GM19238 (cell line): ENCODE data around the gene SLC5A6.
"Not testable (repeated sequence)": the region's sequence is repeated elsewhere in the genome, so short reads cannot be mapped to it uniquely, and the experiment has no call there.

Experiments used
- DNase-seq: peaks from one replicate; pipeline ENCODE4 v3.0.0; 2011; ENCODE audit warnings: low spot score; ENCODE audit not compliant: insufficient read length

SLC5A6 gene

DNA sequence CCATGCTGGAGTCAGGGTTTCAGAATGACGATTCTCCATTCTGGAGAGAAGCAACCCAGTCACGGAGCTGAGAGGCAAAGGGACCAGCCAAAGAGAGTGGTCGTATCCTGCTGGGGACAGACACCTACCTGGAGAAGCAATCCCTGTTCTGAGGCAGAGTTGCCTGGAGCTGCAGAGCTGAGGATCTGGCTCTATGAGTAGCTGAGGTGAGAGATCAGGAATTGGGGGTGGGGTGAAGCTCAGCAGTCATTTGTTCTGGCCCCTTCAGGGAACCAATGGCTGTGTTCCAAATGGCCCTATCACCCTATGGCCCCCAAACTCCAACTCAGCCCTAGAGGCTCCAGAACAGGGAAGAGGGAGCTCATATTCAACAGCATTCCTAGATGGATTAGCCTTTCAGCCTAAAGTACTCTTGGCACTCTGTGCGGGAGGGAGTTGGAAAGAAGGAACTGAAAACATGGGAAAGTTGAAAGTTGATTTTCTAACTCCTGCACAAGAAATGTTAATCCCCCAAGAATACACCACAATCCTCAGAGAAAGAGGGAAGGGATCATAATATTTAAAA, 3.5 kb downstream of the SLC5A6 start:
- no peak for DNase-seq

DNA sequence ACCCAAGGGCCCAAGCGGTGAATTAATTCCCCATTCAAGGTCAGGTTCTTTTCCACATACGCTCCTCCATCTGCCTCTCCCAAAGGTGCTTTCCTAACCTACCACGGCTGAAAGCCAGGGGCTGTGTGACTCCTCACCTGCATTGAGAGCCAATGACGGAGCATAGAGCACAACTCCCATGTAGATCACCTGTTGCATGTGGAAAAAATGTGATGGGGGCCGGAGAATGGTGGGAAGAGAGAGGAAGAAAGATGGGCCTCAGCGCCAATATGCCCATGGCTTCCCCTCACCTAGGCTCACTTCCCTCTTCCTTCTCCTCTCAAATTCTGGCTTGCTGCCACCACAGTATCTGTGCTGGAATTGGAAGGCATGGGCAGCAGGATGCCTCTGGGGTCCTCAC, 5.7 kb downstream of the SLC5A6 start:
- no peak for DNase-seq

DNA sequence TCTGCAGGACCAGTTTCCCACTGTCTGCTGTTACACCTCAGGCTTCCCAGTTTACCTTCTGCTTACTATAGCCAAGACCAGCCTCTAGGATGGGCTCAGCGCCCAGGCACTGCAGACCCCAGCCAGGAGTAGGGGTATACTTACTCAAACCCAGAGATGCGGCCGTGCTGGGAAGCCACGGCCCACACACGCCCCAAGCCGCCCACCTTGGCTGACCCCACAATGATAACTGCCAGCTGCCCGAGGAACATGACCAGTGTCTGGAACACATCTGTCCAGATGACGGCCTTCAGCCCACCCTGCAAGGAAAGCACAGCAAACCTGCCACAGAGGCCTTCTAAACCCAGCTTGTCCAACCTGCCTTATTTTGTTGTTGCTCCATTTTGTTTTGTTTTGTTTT, 6.9 kb downstream of the SLC5A6 start:
- DNase-seq = no peak

DNA sequence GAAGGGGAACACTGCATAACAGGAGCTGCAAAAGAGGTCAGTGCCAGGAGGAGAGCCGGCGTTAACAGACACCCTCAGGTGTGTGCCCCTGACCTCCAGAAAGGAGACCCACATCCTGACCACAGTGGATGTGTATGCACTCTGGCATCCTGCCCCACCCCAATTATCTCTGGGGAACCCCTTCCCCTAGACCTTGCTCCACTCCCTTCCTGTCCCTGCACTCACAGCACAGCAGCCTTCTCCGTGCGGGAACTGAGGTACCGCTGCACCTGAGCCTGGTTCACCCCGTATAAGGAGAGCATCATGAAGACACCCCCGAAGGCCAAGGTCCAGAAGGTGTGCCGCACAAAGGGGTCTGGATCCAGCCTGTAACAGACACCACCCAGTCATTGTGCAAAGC, 7.5 kb downstream of the SLC5A6 start:
- no peak for DNase-seq

DNA sequence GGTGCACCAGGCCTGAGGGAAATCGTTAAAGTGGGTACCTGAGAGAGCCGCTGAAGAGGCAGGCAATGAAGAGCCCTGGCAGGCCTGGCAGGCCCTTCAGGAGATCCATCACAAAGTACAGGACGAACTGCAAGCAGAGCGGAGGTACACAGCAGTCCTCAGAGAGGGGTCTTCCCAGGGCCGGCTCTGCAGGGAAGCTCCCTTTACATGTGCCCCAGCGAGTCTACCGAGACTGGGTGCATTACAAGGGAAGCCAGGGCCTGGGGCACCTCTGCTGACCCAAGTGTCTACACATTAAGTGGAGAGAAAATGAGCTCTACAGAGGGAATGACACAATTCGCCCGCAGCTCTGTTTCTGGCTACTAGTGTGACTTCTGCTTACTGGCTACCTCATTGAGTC, 8.3 kb downstream of the SLC5A6 start:
- no peak for DNase-seq

DNA sequence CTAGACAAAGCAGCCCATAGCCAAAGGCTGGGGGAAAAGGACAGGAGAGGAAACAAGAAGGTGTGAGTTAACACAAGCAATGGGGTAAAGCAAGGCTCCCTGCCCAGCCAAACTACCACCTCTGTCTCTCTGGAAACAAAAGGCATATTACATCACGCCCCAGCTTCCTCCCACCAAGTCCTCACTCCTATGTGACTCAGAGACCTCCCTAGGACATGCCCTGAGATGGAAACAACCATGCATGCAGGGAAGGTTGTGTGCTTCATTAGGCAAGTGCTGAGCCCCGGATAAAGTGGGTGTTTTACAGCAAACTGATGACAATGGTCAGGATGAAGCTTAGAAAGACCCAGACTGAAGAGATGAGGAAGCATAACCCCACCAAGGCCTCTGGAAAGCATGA, 9.2 kb downstream of the SLC5A6 start:
- DNase-seq = no peak

DNA sequence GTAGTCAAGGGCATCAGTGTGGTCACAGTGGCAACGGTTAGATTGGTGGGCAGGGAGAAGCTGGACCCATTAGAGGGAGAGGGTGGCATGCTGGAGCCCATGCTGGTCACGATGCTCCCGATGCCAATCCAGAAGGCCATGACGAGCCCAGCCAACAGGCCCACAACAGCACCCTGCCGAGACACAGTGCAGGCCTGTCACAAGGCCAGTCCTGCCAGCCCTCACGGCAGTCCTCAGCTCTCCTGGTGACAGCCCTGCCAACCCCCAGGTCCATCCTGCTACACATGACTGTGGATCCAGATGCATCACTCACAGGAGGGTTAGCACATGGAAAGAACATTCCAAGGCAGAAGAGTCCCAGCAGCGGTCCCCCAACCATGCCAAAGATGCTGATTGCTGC, 10.4 kb downstream of the SLC5A6 start:
- DNase-seq = no peak

DNA sequence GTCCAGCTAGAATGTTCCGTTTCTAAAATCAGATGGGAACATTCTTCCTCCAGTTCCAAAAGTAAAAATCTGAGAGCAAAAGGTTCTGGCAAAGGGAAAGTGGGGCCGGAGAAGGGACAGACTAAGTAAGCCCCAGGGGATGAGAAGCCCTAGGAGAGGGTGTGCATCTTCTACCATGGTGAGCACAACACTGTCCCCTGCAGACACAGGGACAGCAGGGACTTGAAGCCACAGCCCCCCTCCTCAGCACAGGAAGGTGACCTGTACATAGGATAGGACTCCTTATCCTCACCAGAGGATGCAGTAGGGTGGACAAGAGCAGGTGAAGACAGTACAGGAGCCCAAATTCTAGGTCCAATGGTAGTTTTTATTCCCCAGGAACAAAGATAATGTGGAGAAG, 12.8 kb downstream of the SLC5A6 start:
- no peak for DNase-seq

DNA sequence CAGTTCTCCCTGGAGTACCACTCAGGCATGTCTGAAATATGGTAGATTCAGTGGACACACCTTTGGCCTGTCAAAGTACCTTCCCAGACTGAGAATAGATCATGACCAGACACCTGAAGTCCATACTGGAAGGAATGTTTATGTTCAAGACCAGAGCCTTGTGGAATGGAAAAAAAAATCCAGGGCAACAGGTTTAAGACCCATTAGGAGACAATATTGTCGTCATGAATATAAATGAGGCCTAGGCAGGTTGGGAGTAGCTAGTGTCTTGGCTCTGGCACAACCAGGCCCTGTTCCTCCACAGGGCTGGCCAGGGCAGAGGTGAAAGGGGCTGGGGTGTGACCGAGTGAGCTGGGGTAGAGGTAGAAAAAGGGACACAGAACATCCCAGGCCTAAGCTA, 13.4 kb downstream of the SLC5A6 start:
- no peak for DNase-seq

DNA sequence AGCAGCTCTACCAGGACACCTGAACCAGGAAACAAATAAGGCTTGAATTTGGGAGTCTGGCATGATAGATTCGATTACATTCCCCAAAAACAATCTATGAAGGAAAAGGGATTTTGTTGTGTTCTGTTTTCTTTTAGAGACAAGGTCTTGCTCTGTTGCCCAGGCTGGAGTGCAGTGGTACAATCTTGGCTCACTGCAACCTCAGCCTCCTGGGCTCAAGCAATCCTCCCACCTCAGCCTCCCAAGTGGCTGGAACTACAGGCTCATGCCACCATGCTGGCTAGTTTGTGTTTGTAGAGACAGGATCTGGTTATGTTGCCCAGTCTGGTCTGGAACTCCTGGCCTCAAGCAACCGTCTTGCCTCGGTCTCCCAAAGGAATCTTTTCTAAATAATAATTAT, 14.0 kb downstream of the SLC5A6 start:
- not testable (repeated sequence) for DNase-seq

DNA sequence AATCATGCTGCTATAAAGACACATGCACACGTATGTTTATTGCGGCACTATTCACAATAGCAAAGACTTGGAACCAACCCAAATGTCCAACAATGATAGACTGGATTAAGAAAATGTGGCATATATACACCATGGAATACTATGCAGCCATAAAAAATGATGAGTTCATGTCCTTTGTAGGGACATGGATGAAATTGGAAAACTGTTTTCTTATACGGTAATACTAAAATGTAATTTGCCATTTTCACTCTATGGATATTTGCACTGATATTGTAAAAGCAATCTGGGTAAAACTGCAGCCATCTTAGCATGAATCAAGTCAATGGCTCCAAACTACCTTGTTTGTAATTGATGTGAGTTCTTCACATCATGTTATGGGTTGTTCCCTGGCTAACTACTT, 16.3 kb downstream of the SLC5A6 start:
- not testable (repeated sequence) for DNase-seq

DNA sequence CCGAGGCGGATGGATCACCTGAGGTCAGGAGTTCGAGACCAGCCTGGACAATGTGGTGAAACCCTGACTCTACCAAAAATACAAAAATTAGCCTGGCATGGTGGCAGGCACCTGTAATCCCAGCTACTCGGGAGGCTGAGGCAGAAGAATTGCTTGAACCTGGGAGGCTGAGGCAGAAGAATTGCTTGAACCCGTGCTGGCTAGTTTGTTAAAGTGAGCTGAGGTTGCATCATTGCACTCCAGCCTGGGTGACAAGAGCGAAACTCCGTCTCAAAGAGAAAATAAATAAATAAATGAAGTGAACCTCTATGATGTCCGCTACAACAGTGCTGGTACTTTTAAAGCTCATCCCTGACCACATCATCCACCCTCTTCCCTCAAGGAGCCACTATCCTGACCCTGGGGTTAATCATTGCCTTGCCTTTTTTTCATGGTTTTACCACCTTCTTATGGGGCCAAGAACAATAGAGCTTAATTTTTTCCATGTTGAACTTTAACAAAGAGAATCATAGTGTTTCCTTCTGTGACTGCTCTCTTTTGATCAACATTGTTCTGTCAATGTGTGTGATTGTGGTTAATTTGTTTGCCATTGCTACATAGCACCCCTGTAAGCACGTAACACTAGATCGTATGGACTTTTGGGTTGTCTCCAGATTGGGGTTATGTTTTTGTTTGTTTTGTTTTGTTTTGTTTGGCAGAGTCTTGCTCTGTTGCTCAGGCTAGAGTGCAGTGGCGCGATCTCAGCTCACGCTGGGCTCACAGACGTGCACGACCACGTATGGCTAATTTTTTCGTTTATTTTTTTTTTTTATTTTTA, 17.3 kb downstream of the SLC5A6 start:
- no peak for DNase-seq

DNA sequence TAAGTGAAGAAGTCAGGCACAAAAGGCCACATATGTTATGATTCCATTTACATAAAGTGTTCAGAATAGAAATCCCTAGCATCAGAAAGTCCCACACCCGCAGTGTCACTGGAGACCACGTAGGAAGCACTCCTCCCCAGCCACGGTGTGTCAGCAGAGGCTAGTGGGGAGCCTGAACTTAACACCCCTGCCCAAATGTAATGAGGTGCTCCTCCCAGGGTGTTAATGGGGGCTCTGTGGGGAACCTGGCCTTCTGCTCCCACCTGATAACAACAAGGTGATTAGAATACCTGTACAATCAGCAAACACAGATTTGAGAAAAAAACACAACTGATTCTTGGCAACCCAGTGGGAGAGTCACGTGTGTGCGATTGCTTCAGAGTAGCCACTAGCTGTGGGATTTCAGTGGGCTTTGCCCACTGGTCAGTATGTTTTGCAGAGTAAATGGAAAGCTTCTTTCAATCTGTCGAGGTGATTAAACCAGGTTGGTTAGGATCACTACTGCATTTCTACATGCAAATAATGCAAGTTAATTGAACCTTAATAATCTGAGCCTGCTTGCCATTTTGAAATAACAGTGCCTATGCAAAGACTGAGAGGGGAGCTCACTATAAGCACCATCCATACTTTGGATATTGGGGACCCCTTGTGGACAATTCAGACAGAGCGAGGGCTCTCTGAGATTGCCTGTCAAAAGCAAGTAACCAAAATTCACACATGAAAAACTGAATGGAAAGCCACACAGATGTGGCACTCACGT, 20.8 kb downstream of the SLC5A6 start:
- DNase-seq = no peak

DNA sequence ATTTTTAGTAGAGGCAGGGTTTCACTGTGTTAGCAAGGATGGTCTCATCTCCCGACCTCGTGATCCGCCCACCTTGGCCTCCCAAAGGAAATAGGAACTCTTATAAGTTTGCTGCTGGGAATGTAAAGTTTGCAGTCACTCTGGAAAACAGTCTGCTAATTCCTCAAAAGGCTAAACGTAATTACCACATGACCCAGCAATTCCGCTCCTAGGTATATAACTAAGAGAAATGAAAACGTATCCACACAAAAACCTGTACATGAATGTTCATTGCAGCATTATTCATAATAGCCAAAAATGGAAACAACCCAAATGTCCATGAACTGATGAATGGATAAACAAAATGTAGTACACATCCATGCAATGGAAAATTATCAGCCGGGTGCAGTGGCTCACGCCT, 22.1 kb downstream of the SLC5A6 start:
- DNase-seq = no peak

DNA sequence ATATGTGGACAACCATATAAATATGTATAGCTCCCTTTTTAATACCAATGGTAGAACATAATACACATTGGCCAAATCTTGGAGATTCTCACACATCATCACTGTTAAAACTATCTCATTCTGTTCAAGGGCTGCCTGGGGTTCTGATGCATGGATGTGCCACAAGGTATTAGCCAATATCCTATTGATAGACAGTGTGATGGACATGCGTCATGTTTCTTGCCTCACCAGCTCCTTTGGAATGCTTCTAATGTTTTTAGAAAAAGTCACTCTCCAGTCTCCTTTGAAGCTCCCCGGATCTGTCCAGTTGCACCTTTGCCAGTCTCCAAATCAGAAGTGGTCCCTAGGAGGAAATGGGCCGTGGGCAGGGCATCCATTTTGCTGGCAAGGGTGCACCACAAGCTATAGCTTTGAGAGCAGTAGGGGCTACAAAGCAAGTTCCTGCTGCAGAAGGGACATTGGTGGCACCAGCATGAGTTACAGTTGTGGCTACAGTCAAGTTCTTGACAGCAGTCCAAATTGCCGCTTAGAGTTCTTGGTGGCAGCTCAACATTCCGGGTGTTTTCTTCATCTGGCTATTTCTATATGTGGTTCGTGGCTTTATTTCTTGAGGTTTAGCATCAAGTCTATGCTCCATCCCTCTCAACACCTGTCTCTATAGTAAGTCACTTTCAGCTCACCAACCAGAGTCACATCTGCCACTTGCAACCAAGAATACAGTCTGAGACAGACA, 25.3 kb downstream of the SLC5A6 start:
- no peak for DNase-seq

DNA sequence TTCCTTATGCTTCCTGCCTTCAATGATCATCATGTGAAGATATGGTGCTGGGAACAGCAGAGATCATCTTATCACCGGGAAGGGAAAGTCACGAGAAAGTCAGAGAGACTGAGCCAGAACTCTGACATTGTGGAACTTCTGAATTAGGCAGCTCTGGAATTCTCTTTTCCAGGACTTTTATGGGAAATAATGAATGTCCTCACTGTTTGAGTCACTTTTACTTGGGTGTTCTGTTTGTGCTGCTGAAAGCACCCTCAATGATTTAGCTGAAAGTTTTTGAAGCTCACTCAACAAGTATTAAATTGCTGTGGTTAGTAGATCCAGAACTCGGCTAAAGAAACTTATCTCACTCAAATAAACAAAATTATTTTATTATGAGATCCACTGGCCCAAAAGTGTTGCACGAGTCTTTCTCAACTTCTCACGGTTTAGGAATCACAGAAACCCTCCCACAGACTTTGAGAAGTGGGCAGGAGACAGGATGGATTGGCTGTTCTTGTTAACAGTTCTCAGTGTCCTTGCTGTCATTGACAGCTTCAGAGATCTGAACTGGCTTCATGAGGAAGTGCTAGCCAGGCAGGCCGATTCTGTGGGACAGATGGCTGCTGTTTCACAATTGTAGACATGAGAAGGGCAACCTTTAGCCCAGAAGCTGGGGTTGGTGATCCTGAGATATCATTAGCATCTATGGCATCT, 26.6 kb downstream of the SLC5A6 start:
- DNase-seq = no peak

DNA sequence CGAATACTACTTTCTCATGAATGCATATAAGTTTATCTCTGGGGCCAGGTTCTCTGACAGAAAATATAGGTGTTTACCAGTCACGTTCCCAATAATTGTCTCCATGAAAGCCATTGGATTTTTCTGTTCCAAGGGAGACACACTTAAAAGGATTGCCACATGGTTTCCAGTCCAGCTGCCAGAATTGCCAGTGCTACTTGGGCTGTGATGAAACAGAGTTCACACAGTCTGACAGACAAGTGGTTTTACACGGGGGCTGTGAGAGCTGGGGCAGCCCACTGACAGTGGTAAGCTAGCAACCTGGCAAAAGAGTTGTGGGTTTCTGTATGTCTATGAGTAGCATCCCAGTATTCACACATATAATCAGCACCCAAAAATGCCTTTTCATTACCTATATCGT, 28.0 kb downstream of the SLC5A6 start:
- no peak for DNase-seq

DNA sequence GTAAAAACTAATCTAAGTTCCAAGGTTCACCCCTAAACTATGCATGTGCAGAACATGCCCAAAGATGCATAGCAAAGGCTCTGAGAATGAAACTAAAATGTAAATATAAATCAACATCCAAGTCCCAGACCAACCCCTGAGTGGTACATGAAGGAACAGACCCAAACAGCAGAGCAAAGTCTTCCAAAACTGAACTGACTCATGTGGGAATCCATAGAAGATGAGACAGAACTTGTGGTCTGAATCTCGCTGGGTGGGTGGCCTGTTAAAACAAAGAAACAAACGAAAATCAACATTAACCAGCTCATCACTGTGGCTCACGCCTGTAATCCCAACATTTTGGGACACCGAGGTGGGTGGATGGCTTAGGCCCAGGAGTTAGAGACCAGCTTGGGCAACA, 29.7 kb downstream of the SLC5A6 start:
- DNase-seq = no peak

DNA sequence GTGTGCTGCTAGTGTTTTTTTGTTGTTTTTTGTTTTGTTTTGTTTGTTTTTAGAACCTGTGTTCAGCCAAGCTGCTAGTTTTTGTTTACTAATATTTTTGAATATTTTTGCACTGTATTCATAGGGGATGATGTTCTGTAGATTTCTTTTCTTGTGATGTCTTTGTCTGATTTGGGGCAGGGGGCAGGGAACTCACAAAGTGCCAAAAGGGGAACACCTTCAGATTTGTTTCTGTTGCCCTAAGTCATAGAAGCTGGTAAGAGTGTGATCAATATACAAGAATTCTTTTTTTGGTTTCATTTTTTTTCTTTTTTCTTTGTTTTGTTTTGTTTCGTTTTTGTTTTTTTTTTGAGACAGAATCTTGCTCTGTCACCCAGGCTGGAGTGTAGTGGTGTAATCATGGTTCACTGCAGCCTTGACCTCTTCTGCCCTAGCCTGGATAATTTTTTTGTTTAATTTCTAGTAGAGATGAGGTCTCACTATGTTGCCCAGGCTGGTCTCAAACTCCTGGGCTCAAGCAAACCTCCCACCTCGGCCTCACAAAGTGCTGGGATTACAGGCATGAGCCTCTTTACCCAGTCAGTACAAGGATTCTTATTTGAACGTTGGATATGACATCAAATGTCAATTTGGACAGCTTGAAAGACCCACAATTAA, 32.6 kb downstream of the SLC5A6 start:
- no peak for DNase-seq

DNA sequence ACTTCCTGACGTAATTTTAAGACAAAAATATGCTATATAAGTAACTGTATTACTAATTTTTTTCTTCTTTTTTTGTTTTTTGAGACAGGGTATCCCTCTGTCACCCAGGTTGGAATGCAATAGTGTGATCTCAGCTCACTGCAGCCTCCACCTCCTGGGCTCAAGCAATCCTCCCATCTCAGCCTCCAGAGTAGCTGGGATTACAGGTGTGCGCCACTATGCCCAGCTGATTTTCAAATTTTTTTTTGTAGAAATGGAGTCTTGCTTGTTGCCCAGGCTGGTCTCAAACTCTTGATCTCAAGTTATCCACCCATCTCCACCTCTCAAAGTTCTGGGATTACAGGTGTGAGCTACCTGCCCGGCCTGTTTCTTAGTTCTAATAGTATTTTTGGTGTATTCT, 33.6 kb downstream of the SLC5A6 start:
- DNase-seq = no peak
